ENCODE measurements around the gene TRIM59.

The TRIM59 gene

GRCh38 chr3:160480931-160481330 lies 31.3 kb upstream of the TRIM59 start:
- no peak overlapping the region for H3K27ac ChIP-seq
- TF ChIP-seq CTCF (IDR thresholded peaks at IDR 0.05), result no peak
- H3K4me3 ChIP-seq, result no peak overlapping the region
- no peak for DNase-seq (ENCODE audit: low spot score)

- H3K27ac ChIP-seq, result no peak overlapping the region
- no peak overlapping the region for H3K4me3 ChIP-seq
- no peak for DNase-seq (ENCODE audit: low spot score)
- no peak for TF ChIP-seq CTCF (IDR thresholded peaks at IDR 0.05)
Observed at GRCh38 chr3:160479376-160479775, 29.8 kb upstream of the TRIM59 start.

- no peak overlapping the region for H3K27ac ChIP-seq
- no peak for TF ChIP-seq CTCF (IDR thresholded peaks at IDR 0.05)
Observed at GRCh38 chr3:160478338-160478737, 28.8 kb upstream of the TRIM59 start.

GRCh38 chr3:160477750-160478149 lies 28.2 kb upstream of the TRIM59 start:
- Histone ChIP-seq H3K4me3 (no peak overlapping the region), H3K27ac (no peak overlapping the region)
- TF ChIP-seq CTCF (IDR thresholded peaks at IDR 0.05), result no peak
- no peak for DNase-seq (ENCODE audit: low spot score)

More at GRCh38 chr3:160478338-160478737, 28.8 kb upstream of the TRIM59 start:
- no peak for DNase-seq (ENCODE audit: low spot score)
- H3K4me3 ChIP-seq, result no peak overlapping the region

- no peak overlapping the region for H3K4me3 ChIP-seq
- DNase-seq (ENCODE audit: low spot score), result no peak
- TF ChIP-seq CTCF (IDR thresholded peaks at IDR 0.05), result no peak
- no peak overlapping the region for H3K27ac ChIP-seq
Observed at GRCh38 chr3:160475884-160476283, 26.3 kb upstream of the TRIM59 start.

- Histone ChIP-seq H3K4me3 (no peak overlapping the region), H3K27ac (no peak overlapping the region)
- TF ChIP-seq CTCF (IDR thresholded peaks at IDR 0.05), result no peak
- DNase-seq (ENCODE audit: low spot score), result no peak
Observed at GRCh38 chr3:160475153-160475552, 25.6 kb upstream of the TRIM59 start.

- DNase-seq (ENCODE audit: low spot score), result no peak
- H3K27ac ChIP-seq, result no peak overlapping the region
- TF ChIP-seq CTCF (IDR thresholded peaks at IDR 0.05), result no peak
- no peak overlapping the region for H3K4me3 ChIP-seq
Observed at GRCh38 chr3:160474416-160474838, 24.8 kb upstream of the TRIM59 start.
